Measurements from ENCODE around the gene SLC38A9. TPM values are rescaled to one million over a fixed set of nuclear protein-coding genes. Genes with fewer than 3 reads are reported as not detected.

The SLC38A9 gene
- total RNA-seq, 4 donors from 2014 or later, result 26.3 to 53.6 (median 32.0) TPM

GRCh38 chr5:55591686-55592085, 120.4 kb downstream of the SLC38A9 start:
- TF ChIP-seq POLR2A (IDR thresholded peaks at IDR 0.05), result no peak
- TF ChIP-seq, protein P1, sequence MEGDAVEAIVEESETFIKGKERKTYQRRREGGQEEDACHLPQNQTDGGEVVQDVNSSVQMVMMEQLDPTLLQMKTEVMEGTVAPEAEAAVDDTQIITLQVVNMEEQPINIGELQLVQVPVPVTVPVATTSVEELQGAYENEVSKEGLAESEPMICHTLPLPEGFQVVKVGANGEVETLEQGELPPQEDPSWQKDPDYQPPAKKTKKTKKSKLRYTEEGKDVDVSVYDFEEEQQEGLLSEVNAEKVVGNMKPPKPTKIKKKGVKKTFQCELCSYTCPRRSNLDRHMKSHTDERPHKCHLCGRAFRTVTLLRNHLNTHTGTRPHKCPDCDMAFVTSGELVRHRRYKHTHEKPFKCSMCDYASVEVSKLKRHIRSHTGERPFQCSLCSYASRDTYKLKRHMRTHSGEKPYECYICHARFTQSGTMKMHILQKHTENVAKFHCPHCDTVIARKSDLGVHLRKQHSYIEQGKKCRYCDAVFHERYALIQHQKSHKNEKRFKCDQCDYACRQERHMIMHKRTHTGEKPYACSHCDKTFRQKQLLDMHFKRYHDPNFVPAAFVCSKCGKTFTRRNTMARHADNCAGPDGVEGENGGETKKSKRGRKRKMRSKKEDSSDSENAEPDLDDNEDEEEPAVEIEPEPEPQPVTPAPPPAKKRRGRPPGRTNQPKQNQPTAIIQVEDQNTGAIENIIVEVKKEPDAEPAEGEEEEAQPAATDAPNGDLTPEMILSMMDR (IDR thresholded peaks at IDR 0.05), result no peak
- no peak for DNase-seq
- Histone ChIP-seq H3K27ac (no peak overlapping the region), H3K27me3 (no peaks in the 10 kb centered on the region), H3K4me3 (no peak overlapping the region), H3K4me1 (no peaks in the 10 kb centered on the region), H3K9me3 (no peaks in the 10 kb centered on the region), H3K36me3 (no peaks in the 10 kb centered on the region)

- DNase-seq, result no peak
- Histone ChIP-seq H3K4me1 (no peaks in the 10 kb centered on the region), H3K9me3 (no peaks in the 10 kb centered on the region), H3K4me3 (no peak overlapping the region), H3K27ac (no peak overlapping the region), H3K36me3 (no peaks in the 10 kb centered on the region), H3K27me3 (no peaks in the 10 kb centered on the region)
- no peak for TF ChIP-seq POLR2A (IDR thresholded peaks at IDR 0.05)
- TF ChIP-seq, protein P1 (IDR thresholded peaks at IDR 0.05), result no peak
Observed at GRCh38 chr5:55585206-55585610, 126.9 kb downstream of the SLC38A9 start.

GRCh38 chr5:55584398-55585205, 127.5 kb downstream of the SLC38A9 start:
- H3K36me3 ChIP-seq, result no peaks in the 10 kb centered on the region
- H3K27me3 ChIP-seq, result no peaks in the 10 kb centered on the region
- no peak for TF ChIP-seq POLR2A (IDR thresholded peaks at IDR 0.05)
- TF ChIP-seq, protein P1 (IDR thresholded peaks at IDR 0.05), result no peak
- no peak overlapping the region for H3K27ac ChIP-seq
- H3K4me1 ChIP-seq, result no peaks in the 10 kb centered on the region
- DNase-seq, result no peak
- H3K4me3 ChIP-seq, result no peak overlapping the region
- no peaks in the 10 kb centered on the region for H3K9me3 ChIP-seq

DNA sequence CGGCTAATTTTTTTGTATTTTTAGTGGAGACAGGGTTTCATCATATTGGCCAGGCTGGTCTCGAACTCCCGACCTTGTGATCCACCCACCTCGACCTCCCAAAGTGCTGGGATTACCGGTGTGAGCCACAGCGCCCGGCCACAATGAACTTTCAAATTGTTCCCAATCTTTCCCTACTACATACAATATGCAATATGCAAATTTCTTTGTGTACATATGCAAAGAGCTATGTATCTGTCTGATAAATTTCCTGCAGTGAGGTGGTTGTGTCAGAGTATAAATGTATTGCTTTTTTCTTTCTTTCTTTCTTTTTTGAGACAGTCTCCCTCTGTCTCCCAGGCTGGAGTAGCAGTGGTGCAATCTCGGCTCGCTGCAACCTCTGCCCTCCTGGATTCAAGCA, 128.5 kb downstream of the SLC38A9 start:
- TF ChIP-seq, protein P1 (IDR thresholded peaks at IDR 0.05), result no peak
- TF ChIP-seq POLR2A (IDR thresholded peaks at IDR 0.05), result no peak
- H3K9me3 ChIP-seq, result no peaks in the 10 kb centered on the region

DNA sequence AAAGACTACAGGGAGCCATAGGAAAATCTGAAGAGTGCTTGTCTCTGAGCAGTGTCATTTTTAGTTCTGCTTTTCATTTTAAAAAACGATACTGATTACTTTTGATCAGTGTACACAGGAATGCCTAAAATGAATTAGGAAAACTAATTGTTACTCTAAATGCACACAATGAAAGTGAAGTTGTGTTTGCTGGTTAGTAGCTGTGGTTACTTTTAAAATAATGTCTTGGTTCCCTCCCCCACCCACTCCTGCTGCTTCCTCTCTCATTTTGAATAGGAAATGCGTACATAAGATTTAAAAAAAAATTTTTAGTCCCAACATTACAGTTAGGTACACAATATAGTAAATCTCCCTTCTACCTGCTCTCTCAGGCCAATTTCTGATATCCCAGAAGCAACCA, 129.9 kb downstream of the SLC38A9 start:
- H3K27ac ChIP-seq, result no peak overlapping the region
- H3K4me3 ChIP-seq, result no peak overlapping the region
- H3K27me3 ChIP-seq, result no peaks in the 10 kb centered on the region
- DNase-seq, result no peak
- H3K4me1 ChIP-seq, result peaks cover 0 to 7% (median 0%) of the 10 kb centered on the region in 4 donors
- no peaks in the 10 kb centered on the region for H3K36me3 ChIP-seq
- TF ChIP-seq, protein P1 (IDR thresholded peaks at IDR 0.05), result no peak
- no peak for TF ChIP-seq POLR2A (IDR thresholded peaks at IDR 0.05)
- H3K9me3 ChIP-seq, result no peaks in the 10 kb centered on the region

More for the DNA sequence above, 128.5 kb downstream of the SLC38A9 start:
- no peak for DNase-seq
- H3K27ac ChIP-seq, result no peak overlapping the region
- H3K36me3 ChIP-seq, result no peaks in the 10 kb centered on the region
- H3K4me3 ChIP-seq, result no peak overlapping the region
- H3K4me1 ChIP-seq, result no peaks in the 10 kb centered on the region
- H3K27me3 ChIP-seq, result no peaks in the 10 kb centered on the region
